GM12891 (cell line): ENCODE results near the gene PREX1.

Experiments
- POLR2A ChIP-seq: IDR thresholded peaks from 2 replicates; pipeline ENCODE4 v1.6.1; 2011; ENCODE audit warnings: low read depth, low read length, control low read depth
- POLR2AphosphoS5 ChIP-seq: IDR thresholded peaks from 2 replicates; pipeline ENCODE4 v1.6.1; 2011; ENCODE audit warnings: low read depth, low read length, control low read depth

DNA sequence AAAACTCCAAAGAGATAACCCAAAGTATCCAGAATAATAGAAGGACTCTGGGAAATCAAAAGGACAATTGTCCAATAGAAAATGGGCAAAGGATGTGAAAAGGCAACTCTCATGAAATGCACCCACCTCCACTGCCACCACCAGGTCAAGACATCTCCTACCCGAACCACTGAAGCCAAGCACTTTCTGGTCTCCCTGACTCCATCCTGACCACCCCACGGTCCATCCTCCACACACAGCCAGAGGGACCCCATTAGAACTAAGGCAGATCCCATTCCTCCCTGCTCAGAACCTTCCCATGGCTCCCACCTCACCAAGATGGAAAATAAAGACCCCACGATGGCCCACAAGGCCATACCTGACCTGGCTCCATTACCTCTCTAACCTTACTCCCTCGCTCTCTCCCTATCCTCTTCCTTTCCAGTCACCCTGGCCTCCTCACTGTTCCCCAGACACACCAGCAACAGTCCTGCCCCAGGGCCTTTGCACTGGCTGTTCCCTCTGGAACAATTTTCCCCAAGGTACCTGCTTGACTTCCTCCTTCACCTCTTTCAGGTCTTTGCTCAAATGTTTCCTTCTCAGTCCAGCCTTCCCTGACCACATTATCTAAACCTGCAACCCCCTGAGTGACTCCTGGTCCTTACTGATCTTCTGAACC, 108.1 kb downstream of the PREX1 start:
- TF ChIP-seq POLR2A (no peak), POLR2AphosphoS5 (no peak)
